ENCODE measurements around the gene KIF26A.

KIF26A gene

GRCh38 chr14:104123879-104124278 is 14.5 kb upstream of the KIF26A start:
- no peaks in the 10 kb centered on the region for H3K79me2 ChIP-seq (ENCODE audit: control insufficient read depth, insufficient read depth, low read length, unreplicated experiment)
- H3K36me3 ChIP-seq (ENCODE audit: insufficient read depth, low read length), result no peaks in the 10 kb centered on the region
- H3K4me3 ChIP-seq (ENCODE audit: low read depth, low read length), result no peak overlapping the region
- H3K27me3 ChIP-seq (ENCODE audit: insufficient read depth, low read length), result peaks cover 42% of the 10 kb centered on the region
- no peaks in the 10 kb centered on the region for H3K4me1 ChIP-seq (ENCODE audit: control insufficient read depth, insufficient read depth, low read length, unreplicated experiment)
- H2AFZ ChIP-seq (ENCODE audit: low read length, unreplicated experiment), result no peak overlapping the region
- no peak overlapping the region for H3K27ac ChIP-seq (ENCODE audit: low read depth, low read length)

- no peak overlapping the region for H3K4me3 ChIP-seq (ENCODE audit: low read depth, low read length)
- H3K4me1 ChIP-seq (ENCODE audit: control insufficient read depth, insufficient read depth, low read length, unreplicated experiment), result no peaks in the 10 kb centered on the region
- H3K27me3 ChIP-seq (ENCODE audit: insufficient read depth, low read length), result peaks cover 41% of the 10 kb centered on the region
- no peaks in the 10 kb centered on the region for H3K36me3 ChIP-seq (ENCODE audit: insufficient read depth, low read length)
- H2AFZ ChIP-seq (ENCODE audit: low read length, unreplicated experiment), result no peak overlapping the region
- H3K79me2 ChIP-seq (ENCODE audit: control insufficient read depth, insufficient read depth, low read length, unreplicated experiment), result no peaks in the 10 kb centered on the region
- H3K27ac ChIP-seq (ENCODE audit: low read depth, low read length), result no peak overlapping the region
Measured at GRCh38 chr14:104125011-104125410, 13.4 kb upstream of the KIF26A start.

- no peaks in the 10 kb centered on the region for H3K36me3 ChIP-seq (ENCODE audit: insufficient read depth, low read length)
- H3K27ac ChIP-seq (ENCODE audit: low read depth, low read length), result no peak overlapping the region
- peaks cover 32% of the 10 kb centered on the region for H3K27me3 ChIP-seq (ENCODE audit: insufficient read depth, low read length)
- no peaks in the 10 kb centered on the region for H3K4me1 ChIP-seq (ENCODE audit: control insufficient read depth, insufficient read depth, low read length, unreplicated experiment)
- no peak overlapping the region for H3K4me3 ChIP-seq (ENCODE audit: low read depth, low read length)
- no peaks in the 10 kb centered on the region for H3K79me2 ChIP-seq (ENCODE audit: control insufficient read depth, insufficient read depth, low read length, unreplicated experiment)
- no peak overlapping the region for H2AFZ ChIP-seq (ENCODE audit: low read length, unreplicated experiment)
Measured at GRCh38 chr14:104126753-104127152, 11.6 kb upstream of the KIF26A start.

GRCh38 chr14:104128981-104129380 is 9.4 kb upstream of the KIF26A start:
- H3K4me3 ChIP-seq (ENCODE audit: low read depth, low read length), result no peak overlapping the region
- no peaks in the 10 kb centered on the region for H3K36me3 ChIP-seq (ENCODE audit: insufficient read depth, low read length)
- peaks cover 43% of the 10 kb centered on the region for H3K27me3 ChIP-seq (ENCODE audit: insufficient read depth, low read length)
- no peaks in the 10 kb centered on the region for H3K4me1 ChIP-seq (ENCODE audit: control insufficient read depth, insufficient read depth, low read length, unreplicated experiment)
- H3K27ac ChIP-seq (ENCODE audit: low read depth, low read length), result no peak overlapping the region
- H3K79me2 ChIP-seq (ENCODE audit: control insufficient read depth, insufficient read depth, low read length, unreplicated experiment), result no peaks in the 10 kb centered on the region
- no peak overlapping the region for H2AFZ ChIP-seq (ENCODE audit: low read length, unreplicated experiment)

- Histone ChIP-seq H3K4me1 (ENCODE audit: control insufficient read depth, insufficient read depth, low read length, unreplicated experiment) (no peaks in the 10 kb centered on the region), H3K4me3 (ENCODE audit: low read depth, low read length) (no peak overlapping the region), H3K79me2 (ENCODE audit: control insufficient read depth, insufficient read depth, low read length, unreplicated experiment) (no peaks in the 10 kb centered on the region), H3K27me3 (ENCODE audit: insufficient read depth, low read length) (peaks cover 49% of the 10 kb centered on the region), H3K36me3 (ENCODE audit: insufficient read depth, low read length) (no peaks in the 10 kb centered on the region), H2AFZ (ENCODE audit: low read length, unreplicated experiment) (no peak overlapping the region), H3K27ac (ENCODE audit: low read depth, low read length) (no peak overlapping the region)
Measured at GRCh38 chr14:104129556-104129955, 8.8 kb upstream of the KIF26A start.

- H3K79me2 ChIP-seq (ENCODE audit: control insufficient read depth, insufficient read depth, low read length, unreplicated experiment), result no peaks in the 10 kb centered on the region
- H3K36me3 ChIP-seq (ENCODE audit: insufficient read depth, low read length), result no peaks in the 10 kb centered on the region
- no peak overlapping the region for H2AFZ ChIP-seq (ENCODE audit: low read length, unreplicated experiment)
- H3K4me1 ChIP-seq (ENCODE audit: control insufficient read depth, insufficient read depth, low read length, unreplicated experiment), result no peaks in the 10 kb centered on the region
- H3K4me3 ChIP-seq (ENCODE audit: low read depth, low read length), result no peak overlapping the region
- H3K27me3 ChIP-seq (ENCODE audit: insufficient read depth, low read length), result peaks cover 60% of the 10 kb centered on the region
- no peak overlapping the region for H3K27ac ChIP-seq (ENCODE audit: low read depth, low read length)
Measured at GRCh38 chr14:104130974-104131651, 7.3 kb upstream of the KIF26A start.

GRCh38 chr14:104131968-104132732 is 6.2 kb upstream of the KIF26A start:
- Histone ChIP-seq H2AFZ (ENCODE audit: low read length, unreplicated experiment) (no peak overlapping the region), H3K4me3 (ENCODE audit: low read depth, low read length) (no peak overlapping the region), H3K27ac (ENCODE audit: low read depth, low read length) (no peak overlapping the region), H3K36me3 (ENCODE audit: insufficient read depth, low read length) (no peaks in the 10 kb centered on the region), H3K79me2 (ENCODE audit: control insufficient read depth, insufficient read depth, low read length, unreplicated experiment) (no peaks in the 10 kb centered on the region), H3K4me1 (ENCODE audit: control insufficient read depth, insufficient read depth, low read length, unreplicated experiment) (no peaks in the 10 kb centered on the region), H3K27me3 (ENCODE audit: insufficient read depth, low read length) (peaks cover 60% of the 10 kb centered on the region)

- peaks cover 66% of the 10 kb centered on the region for H3K27me3 ChIP-seq (ENCODE audit: insufficient read depth, low read length)
- no peak overlapping the region for H2AFZ ChIP-seq (ENCODE audit: low read length, unreplicated experiment)
- no peaks in the 10 kb centered on the region for H3K4me1 ChIP-seq (ENCODE audit: control insufficient read depth, insufficient read depth, low read length, unreplicated experiment)
- H3K27ac ChIP-seq (ENCODE audit: low read depth, low read length), result no peak overlapping the region
- H3K4me3 ChIP-seq (ENCODE audit: low read depth, low read length), result no peak overlapping the region
- H3K79me2 ChIP-seq (ENCODE audit: control insufficient read depth, insufficient read depth, low read length, unreplicated experiment), result no peaks in the 10 kb centered on the region
- no peaks in the 10 kb centered on the region for H3K36me3 ChIP-seq (ENCODE audit: insufficient read depth, low read length)
Measured at GRCh38 chr14:104132981-104133380, 5.4 kb upstream of the KIF26A start.

- H3K27ac ChIP-seq (ENCODE audit: low read depth, low read length), result no peak overlapping the region
- H3K4me1 ChIP-seq (ENCODE audit: control insufficient read depth, insufficient read depth, low read length, unreplicated experiment), result no peaks in the 10 kb centered on the region
- no peak overlapping the region for H3K4me3 ChIP-seq (ENCODE audit: low read depth, low read length)
- no peak overlapping the region for H2AFZ ChIP-seq (ENCODE audit: low read length, unreplicated experiment)
- H3K79me2 ChIP-seq (ENCODE audit: control insufficient read depth, insufficient read depth, low read length, unreplicated experiment), result no peaks in the 10 kb centered on the region
- H3K36me3 ChIP-seq (ENCODE audit: insufficient read depth, low read length), result no peaks in the 10 kb centered on the region
- H3K27me3 ChIP-seq (ENCODE audit: insufficient read depth, low read length), result peaks cover 71% of the 10 kb centered on the region
Measured at GRCh38 chr14:104133496-104133895, 4.9 kb upstream of the KIF26A start.

GRCh38 chr14:104134061-104134965 is 4.1 kb upstream of the KIF26A start:
- Histone ChIP-seq H3K27me3 (ENCODE audit: insufficient read depth, low read length) (peaks cover 79% of the 10 kb centered on the region), H3K27ac (ENCODE audit: low read depth, low read length) (no peak overlapping the region), H3K4me3 (ENCODE audit: low read depth, low read length) (no peak overlapping the region), H2AFZ (ENCODE audit: low read length, unreplicated experiment) (no peak overlapping the region), H3K4me1 (ENCODE audit: control insufficient read depth, insufficient read depth, low read length, unreplicated experiment) (no peaks in the 10 kb centered on the region), H3K36me3 (ENCODE audit: insufficient read depth, low read length) (no peaks in the 10 kb centered on the region), H3K79me2 (ENCODE audit: control insufficient read depth, insufficient read depth, low read length, unreplicated experiment) (no peaks in the 10 kb centered on the region)

Data from ACC112 (cell line).